Nephron (organoid): Measurements from ENCODE around the gene C6orf62.
A peak's percentile ranks its signal among the peaks of the same experiment; 100 is the strongest.
"Not testable (repeated sequence)": the region's sequence is repeated elsewhere in the genome, so short reads cannot be mapped to it uniquely, and the experiment has no call there.

Source experiments
- H3K27ac Mint-ChIP-seq, 3 experiments: 2 replicates each; pipeline ENCODE4 v1.8.0; 2020; ENCODE audit warnings: mixed read lengths in 3 of 3, mild to moderate bottlenecking in 2 of 3, moderate library complexity in 1 of 3
- H3K27me3 Mint-ChIP-seq: 2 replicates; pipeline ENCODE4 v1.8.0; 2021; ENCODE audit warnings: low read depth, mild to moderate bottlenecking, moderate library complexity, mixed read lengths
- H3K36me3 Mint-ChIP-seq: 2 replicates; pipeline ENCODE4 v1.8.0; 2020; ENCODE audit warnings: low read depth, mixed read lengths
- H3K4me1 Mint-ChIP-seq: 2 replicates; pipeline ENCODE4 v1.8.0; 2020; ENCODE audit warnings: mixed read lengths
- H3K4me3 Mint-ChIP-seq, 3 experiments: 2 replicates each; pipeline ENCODE4 v1.8.0; 2020; ENCODE audit warnings: mild to moderate bottlenecking in 3 of 3, mixed read lengths in 3 of 3, moderate library complexity in 2 of 3
- H3K9me3 Mint-ChIP-seq: 2 replicates; pipeline ENCODE4 v1.8.0; 2020; ENCODE audit warnings: mixed read lengths
- CTCF ChIP-seq, 3 experiments: fragments of 200-600 bp; sonication (generic); IDR thresholded peaks; one replicate each; pipeline ENCODE4 v1.5.0; 2021; ENCODE audit warnings: antibody characterized with exemption in 3 of 3; ENCODE audit not compliant: unreplicated experiment in 3 of 3

Gene C6orf62

GRCh38 chr6:24734166-24734565, 15.2 kb upstream of the C6orf62 start:
- Mint-ChIP-seq H3K27ac (no peak overlapping the region), H3K27me3 (peaks cover 4% of the 10 kb centered on the region), H3K36me3 (no peaks in the 10 kb centered on the region), H3K9me3 (peaks cover 19% of the 10 kb centered on the region), H3K4me3 (no peak overlapping the region), H3K4me1 (no peaks in the 10 kb centered on the region)
- no peak for TF ChIP-seq CTCF (IDR thresholded peaks at IDR 0.05; ENCODE audit: unreplicated experiment in 3 of 3)

- H3K4me3 Mint-ChIP-seq, H3K4me1 Mint-ChIP-seq, H3K36me3 Mint-ChIP-seq, H3K27me3 Mint-ChIP-seq, H3K27ac Mint-ChIP-seq: not testable (repeated sequence)
- H3K9me3 Mint-ChIP-seq = peaks cover 22% of the 10 kb centered on the region
Measured at GRCh38 chr6:24731456-24732134, 12.6 kb upstream of the C6orf62 start.

GRCh38 chr6:24730653-24731052, 11.7 kb upstream of the C6orf62 start:
- H3K27me3 Mint-ChIP-seq, H3K36me3 Mint-ChIP-seq, H3K4me1 Mint-ChIP-seq, H3K27ac Mint-ChIP-seq, H3K4me3 Mint-ChIP-seq: not testable (repeated sequence)
- H3K9me3 Mint-ChIP-seq = peaks cover 22% of the 10 kb centered on the region

- no peak for TF ChIP-seq CTCF (IDR thresholded peaks at IDR 0.05; ENCODE audit: unreplicated experiment in 3 of 3)
- Mint-ChIP-seq H3K4me1 (peaks cover 5% of the 10 kb centered on the region), H3K27me3 (peaks cover 3% of the 10 kb centered on the region), H3K4me3 (peak overlapping the region in 1 of 3 experiments; percentile 71), H3K9me3 (no peaks in the 10 kb centered on the region), H3K36me3 (peaks cover 4% of the 10 kb centered on the region), H3K27ac (peak overlapping the region; percentile 55 to 79 (median 70))
Measured at GRCh38 chr6:24723270-24723669, 4.3 kb upstream of the C6orf62 start.

GRCh38 chr6:24721461-24722215, 2.7 kb upstream of the C6orf62 start:
- no peaks in the 10 kb centered on the region for H3K9me3 Mint-ChIP-seq
- TF ChIP-seq CTCF (IDR thresholded peaks at IDR 0.05; ENCODE audit: unreplicated experiment in 3 of 3) = no peak
- H3K36me3 Mint-ChIP-seq = peaks cover 11% of the 10 kb centered on the region
- peak overlapping the region; percentile 87 to 89 (median 87) for H3K4me3 Mint-ChIP-seq
- peak overlapping the region; percentile 98 to 100 (median 100) for H3K27ac Mint-ChIP-seq
- no peaks in the 10 kb centered on the region for H3K27me3 Mint-ChIP-seq
- peaks cover 19% of the 10 kb centered on the region for H3K4me1 Mint-ChIP-seq

GRCh38 chr6:24720604-24721460, 1.9 kb upstream of the C6orf62 start:
- peaks cover 27% of the 10 kb centered on the region for H3K4me1 Mint-ChIP-seq
- peaks cover 19% of the 10 kb centered on the region for H3K36me3 Mint-ChIP-seq
- TF ChIP-seq CTCF (IDR thresholded peaks at IDR 0.05; ENCODE audit: unreplicated experiment in 3 of 3) = peak in 1 of 3 experiments; percentile 1
- peak overlapping the region; percentile 87 to 89 (median 87) for H3K4me3 Mint-ChIP-seq
- H3K27ac Mint-ChIP-seq = peak overlapping the region; percentile 98 to 100 (median 100)
- H3K9me3 Mint-ChIP-seq = no peaks in the 10 kb centered on the region
- no peaks in the 10 kb centered on the region for H3K27me3 Mint-ChIP-seq
